DOHH2 (cell line): ENCODE results near the gene ETNPPL.

Source experiments
- H3F3A ChIP-seq: fragments of 200-600 bp; sonication (generic), shearing (Covaris generic); 2 replicates; pipeline ENCODE4 v1.6.0; 2016; ENCODE audit warnings: antibody characterized with exemption, mild to moderate bottlenecking; ENCODE audit not compliant: control insufficient read depth, insufficient read depth
- H3K27ac ChIP-seq: fragments of 200-600 bp; sonication (generic); 2 replicates; pipeline ENCODE4 v1.5.1; 2014; ENCODE audit warnings: low read depth, mild to moderate bottlenecking, low read length, moderate library complexity
- H3K27me3 ChIP-seq: fragments of 200-600 bp; sonication (generic); 2 replicates; pipeline ENCODE4 v1.6.1; 2014; ENCODE audit warnings: mild to moderate bottlenecking, low read length, mixed read lengths; ENCODE audit not compliant: control insufficient read depth
- H3K36me3 ChIP-seq: fragments of 200-600 bp; sonication (generic); 2 replicates; pipeline ENCODE4 v1.6.1; 2014; ENCODE audit warnings: mild to moderate bottlenecking, low read length, moderate library complexity, mixed read lengths; ENCODE audit not compliant: control insufficient read depth
- H3K4me1 ChIP-seq: fragments of 200-600 bp; sonication (generic); 2 replicates; pipeline ENCODE4 v1.6.1; 2014; ENCODE audit warnings: mild to moderate bottlenecking, low read length, mixed read lengths; ENCODE audit not compliant: control insufficient read depth
- H3K4me2 ChIP-seq: fragments of 200-600 bp; sonication (generic); 2 replicates; pipeline ENCODE4 v1.6.0; 2014; ENCODE audit warnings: mild to moderate bottlenecking, low read length, moderate library complexity
- H3K4me3 ChIP-seq: fragments of 200-600 bp; sonication (generic); 2 replicates; pipeline ENCODE4 v1.5.1; 2014; ENCODE audit warnings: mild to moderate bottlenecking, low read length, mixed read lengths
- H3K79me2 ChIP-seq: fragments of 200-600 bp; sonication (generic); 2 replicates; pipeline ENCODE4 v1.6.1; 2014; ENCODE audit warnings: mild to moderate bottlenecking, low read length, mixed read lengths; ENCODE audit not compliant: control insufficient read depth
- H3K9me2 ChIP-seq: fragments of 200-600 bp; sonication (generic); replicated peaks from 2 replicates; pipeline ENCODE4 v1.6.1; 2014; ENCODE audit warnings: mild to moderate bottlenecking, low read length, mixed read lengths; ENCODE audit not compliant: control insufficient read depth
- H3K9me3 ChIP-seq: fragments of 200-600 bp; sonication (generic); 2 replicates; pipeline ENCODE4 v1.6.1; 2014; ENCODE audit warnings: antibody characterized with exemption, low read length, mixed read lengths; ENCODE audit not compliant: control insufficient read depth, insufficient read depth
- H4K20me1 ChIP-seq: fragments of 200-600 bp; sonication (generic); 2 replicates; pipeline ENCODE4 v1.6.0; 2014; ENCODE audit warnings: low read depth, mild to moderate bottlenecking, antibody characterized with exemption, low read length, moderate library complexity; ENCODE audit not compliant: control insufficient read depth, insufficient read depth
- EZH2phosphoT487 ChIP-seq: fragments of 200-600 bp; sonication (generic); IDR thresholded peaks from 2 replicates; pipeline ENCODE4 v1.6.1; 2017; ENCODE audit warnings: borderline replicate concordance, mild to moderate bottlenecking, antibody characterized with exemption, low read length, moderate library complexity, mixed read lengths
- TF ChIP-seq, protein P1 (sequence below): fragments of 200-600 bp; sonication (generic); IDR thresholded peaks from one replicate; pipeline ENCODE4 v1.5.1; 2014; ENCODE audit warnings: antibody characterized with exemption, mild to moderate bottlenecking, low read depth, low read length; ENCODE audit not compliant: poor library complexity, severe bottlenecking

ETNPPL gene

DNA sequence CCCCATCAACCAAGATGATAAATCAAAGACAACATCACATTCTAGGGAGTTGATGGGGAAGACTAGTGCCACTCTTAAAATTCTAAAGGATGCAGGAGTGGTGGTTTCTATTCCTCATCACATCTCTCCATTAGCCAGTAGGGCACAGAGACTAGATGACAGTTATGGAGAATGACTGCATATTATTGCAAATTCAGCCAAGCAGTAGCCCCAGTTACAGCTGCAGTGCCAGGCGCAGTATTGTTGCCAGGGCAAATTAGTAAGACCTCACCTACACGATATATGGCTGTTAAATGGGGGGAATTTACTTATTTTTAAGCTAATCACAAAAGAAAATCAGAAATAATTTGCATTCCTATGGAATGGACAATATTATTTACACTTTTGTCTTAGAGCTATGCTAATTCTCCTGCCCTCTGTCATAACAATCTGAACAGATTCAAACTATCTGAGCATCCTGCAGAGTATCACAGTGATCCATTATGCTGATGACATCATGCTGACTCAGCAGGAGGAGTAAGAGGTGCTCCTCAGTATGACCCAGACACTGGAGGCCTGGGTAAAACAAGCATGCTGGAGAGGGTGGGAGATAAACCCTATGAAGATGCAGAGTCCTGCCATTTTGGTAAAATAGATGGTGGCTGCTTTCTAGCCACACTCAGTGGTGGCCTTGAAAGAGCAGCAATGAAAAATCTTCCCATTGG, 24.7 kb downstream of the ETNPPL start:
- H3K79me2 ChIP-seq: no peaks in the 10 kb centered on the region
- no peak overlapping the region for H3K4me3 ChIP-seq
- H3K4me2 ChIP-seq: no peak overlapping the region
- no peak for TF ChIP-seq EZH2phosphoT487
- TF ChIP-seq, protein P1, sequence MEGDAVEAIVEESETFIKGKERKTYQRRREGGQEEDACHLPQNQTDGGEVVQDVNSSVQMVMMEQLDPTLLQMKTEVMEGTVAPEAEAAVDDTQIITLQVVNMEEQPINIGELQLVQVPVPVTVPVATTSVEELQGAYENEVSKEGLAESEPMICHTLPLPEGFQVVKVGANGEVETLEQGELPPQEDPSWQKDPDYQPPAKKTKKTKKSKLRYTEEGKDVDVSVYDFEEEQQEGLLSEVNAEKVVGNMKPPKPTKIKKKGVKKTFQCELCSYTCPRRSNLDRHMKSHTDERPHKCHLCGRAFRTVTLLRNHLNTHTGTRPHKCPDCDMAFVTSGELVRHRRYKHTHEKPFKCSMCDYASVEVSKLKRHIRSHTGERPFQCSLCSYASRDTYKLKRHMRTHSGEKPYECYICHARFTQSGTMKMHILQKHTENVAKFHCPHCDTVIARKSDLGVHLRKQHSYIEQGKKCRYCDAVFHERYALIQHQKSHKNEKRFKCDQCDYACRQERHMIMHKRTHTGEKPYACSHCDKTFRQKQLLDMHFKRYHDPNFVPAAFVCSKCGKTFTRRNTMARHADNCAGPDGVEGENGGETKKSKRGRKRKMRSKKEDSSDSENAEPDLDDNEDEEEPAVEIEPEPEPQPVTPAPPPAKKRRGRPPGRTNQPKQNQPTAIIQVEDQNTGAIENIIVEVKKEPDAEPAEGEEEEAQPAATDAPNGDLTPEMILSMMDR: no peak
- no peak overlapping the region for H3K27ac ChIP-seq
- no peaks in the 10 kb centered on the region for H3F3A ChIP-seq
- H3K9me3 ChIP-seq: no peaks in the 10 kb centered on the region
- H3K4me1 ChIP-seq: no peaks in the 10 kb centered on the region
- no peaks in the 10 kb centered on the region for H3K36me3 ChIP-seq
- no peaks in the 10 kb centered on the region for H3K9me2 ChIP-seq
- H3K27me3 ChIP-seq: no peaks in the 10 kb centered on the region
- no peaks in the 10 kb centered on the region for H4K20me1 ChIP-seq

DNA sequence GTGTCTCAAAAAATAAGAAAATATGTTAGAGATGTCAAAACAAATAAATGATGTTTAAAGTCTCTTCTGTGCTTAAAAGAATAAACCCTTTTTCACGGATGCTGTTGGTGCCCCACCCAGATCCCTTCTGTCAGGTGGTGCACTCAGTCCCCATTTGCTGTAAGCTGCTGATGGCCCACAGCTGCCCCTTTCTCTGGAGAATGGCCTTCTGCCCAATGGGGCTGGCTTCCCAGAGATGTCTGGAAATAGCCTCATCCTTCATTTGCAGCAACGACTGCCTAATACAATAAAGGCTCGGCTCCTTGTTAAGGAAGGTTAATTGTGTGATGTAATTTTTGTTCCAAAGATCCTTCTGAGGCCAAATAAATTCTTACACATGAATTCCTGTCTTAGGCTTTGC, 31.8 kb downstream of the ETNPPL start:
- Histone ChIP-seq H3F3A (no peaks in the 10 kb centered on the region), H3K36me3 (no peaks in the 10 kb centered on the region), H3K4me3 (no peak overlapping the region), H3K79me2 (no peaks in the 10 kb centered on the region), H3K27me3 (no peaks in the 10 kb centered on the region; the same call in 1 of the 2 replicates), H4K20me1 (no peaks in the 10 kb centered on the region), H3K9me2 (no peaks in the 10 kb centered on the region), H3K4me1 (no peaks in the 10 kb centered on the region), H3K4me2 (no peak overlapping the region), H3K27ac (no peak overlapping the region), H3K9me3 (no peaks in the 10 kb centered on the region)
- TF ChIP-seq, protein P1: no peak
- TF ChIP-seq EZH2phosphoT487: no peak

DNA sequence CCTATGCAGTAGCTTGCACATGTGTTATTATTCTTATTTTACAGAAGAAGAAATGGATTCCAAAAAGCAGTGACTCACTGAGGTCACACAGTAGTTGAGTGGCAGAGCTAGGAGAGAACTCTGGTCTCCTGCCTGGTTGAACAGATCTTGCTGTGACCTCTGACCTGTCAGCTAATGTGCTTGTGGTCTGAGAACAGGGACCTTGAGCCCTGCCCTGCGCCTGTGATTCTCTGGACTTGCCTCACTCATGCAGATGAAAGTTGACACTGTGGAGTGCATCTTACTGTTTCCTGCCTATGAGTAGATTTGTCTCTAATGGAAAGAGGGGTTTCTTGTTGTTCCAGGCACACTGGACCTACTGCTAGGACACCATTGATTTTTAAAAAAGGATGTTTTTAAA, 32.3 kb downstream of the ETNPPL start:
- H3K4me2 ChIP-seq: no peak overlapping the region
- H3K27me3 ChIP-seq: no peaks in the 10 kb centered on the region; the same call in 1 of the 2 replicates
- no peak overlapping the region for H3K27ac ChIP-seq
- no peak for TF ChIP-seq EZH2phosphoT487
- TF ChIP-seq, protein P1: no peak
- H3K4me1 ChIP-seq: no peaks in the 10 kb centered on the region
- H3K9me2 ChIP-seq: no peaks in the 10 kb centered on the region
- H3K9me3 ChIP-seq: no peaks in the 10 kb centered on the region
- H4K20me1 ChIP-seq: no peaks in the 10 kb centered on the region
- no peak overlapping the region for H3K4me3 ChIP-seq
- H3K36me3 ChIP-seq: no peaks in the 10 kb centered on the region
- no peaks in the 10 kb centered on the region for H3K79me2 ChIP-seq
- H3F3A ChIP-seq: no peaks in the 10 kb centered on the region
